Activated CD8-positive, alpha-beta memory T cell treated with anti-CD3 and anti-CD28 coated beads, Interleukin-2, amount 10 ng/mL, durations not matched to agents 7 days and 5 days (primary cell): ENCODE measurements around the gene COL11A1. TPM values are rescaled to one million over a fixed set of nuclear protein-coding genes. Genes with fewer than 3 reads are reported as not detected.
"Not testable (repeated sequence)": the region's sequence is repeated elsewhere in the genome, so short reads cannot be mapped to it uniquely, and the experiment has no call there.

Source experiments
- ATAC-seq: fragments of 150-1000 bp; cut with Tn5 transposase; one replicate; pipeline ENCODE4 v1.10.0; 2021; ENCODE audit warnings: moderate library complexity
- CTCF ChIA-PET: fragments of 350-600 bp; sonication (Branson Sonifier 250); formaldehyde crosslinking; loops from one replicate; lab custom pipeline; 2021; ENCODE audit warnings: antibody characterized with exemption; lab: Charles Lee
- DNase-seq: peaks from one replicate; pipeline ENCODE4 v3.0.0-alpha.2; 2020
- H3K27ac Mint-ChIP-seq: one replicate; pipeline ENCODE4 v1.8.0; 2021; ENCODE audit warnings: mild to moderate bottlenecking, mixed read lengths
- H3K27me3 Mint-ChIP-seq: one replicate; pipeline ENCODE4 v1.8.0; 2021; ENCODE audit warnings: mixed read lengths
- H3K36me3 Mint-ChIP-seq: one replicate; pipeline ENCODE4 v1.8.0; 2021; ENCODE audit warnings: mild to moderate bottlenecking, mixed read lengths
- H3K4me1 Mint-ChIP-seq: one replicate; pipeline ENCODE4 v1.8.0; 2021; ENCODE audit warnings: mixed read lengths
- H3K4me3 Mint-ChIP-seq: one replicate; pipeline ENCODE4 v1.8.0; 2021; ENCODE audit warnings: mild to moderate bottlenecking, moderate library complexity, mixed read lengths
- H3K9me3 Mint-ChIP-seq: one replicate; pipeline ENCODE4 v1.8.0; 2022; ENCODE audit warnings: low read depth, mixed read lengths
- total RNA-seq, 2 experiments: library from RNA; stranded (reverse); gene quantifications; one replicate each; pipeline ENCODE4 v1.2.3, GENCODE V29; 2021

Gene COL11A1
- total RNA-seq, 2 experiments from 2014 or later = not detected

DNA sequence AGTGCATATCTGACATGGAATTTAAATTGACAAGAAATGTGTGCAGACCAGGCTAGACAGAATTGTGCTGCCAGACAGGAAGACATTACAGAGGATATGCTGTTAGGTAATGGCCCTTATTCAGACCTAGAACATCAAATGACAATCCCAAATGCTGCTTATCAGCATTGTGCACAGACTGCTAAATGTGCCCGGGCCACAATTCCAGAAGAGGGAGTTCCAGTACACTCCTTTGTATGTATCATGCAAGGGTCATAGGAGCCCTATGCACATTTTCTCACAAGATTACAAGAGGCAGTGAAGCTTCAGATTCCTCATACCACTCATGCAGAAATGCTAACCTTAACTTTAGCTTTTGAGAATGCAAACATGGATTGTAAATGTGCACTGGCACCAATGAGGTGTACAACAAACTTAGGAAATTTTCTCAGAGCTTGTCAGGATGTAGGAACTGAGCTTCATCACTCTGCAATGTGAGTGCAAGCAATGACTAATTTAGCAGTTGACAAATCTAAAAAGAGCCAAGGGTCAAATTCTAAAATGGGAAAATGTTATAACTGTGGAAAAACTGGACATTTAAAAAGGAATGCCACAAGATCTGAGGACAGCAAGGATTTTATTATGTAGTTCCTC, 273.5 kb downstream of the COL11A1 start:
- Mint-ChIP-seq H3K36me3 (no peaks in the 10 kb centered on the region), H3K9me3 (no peaks in the 10 kb centered on the region), H3K27me3 (no peaks in the 10 kb centered on the region), H3K27ac (no peak overlapping the region), H3K4me3 (no peak overlapping the region), H3K4me1 (no peaks in the 10 kb centered on the region)
- CTCF ChIA-PET = no interaction called here
- no peak for DNase-seq
- ATAC-seq = no peak

DNA sequence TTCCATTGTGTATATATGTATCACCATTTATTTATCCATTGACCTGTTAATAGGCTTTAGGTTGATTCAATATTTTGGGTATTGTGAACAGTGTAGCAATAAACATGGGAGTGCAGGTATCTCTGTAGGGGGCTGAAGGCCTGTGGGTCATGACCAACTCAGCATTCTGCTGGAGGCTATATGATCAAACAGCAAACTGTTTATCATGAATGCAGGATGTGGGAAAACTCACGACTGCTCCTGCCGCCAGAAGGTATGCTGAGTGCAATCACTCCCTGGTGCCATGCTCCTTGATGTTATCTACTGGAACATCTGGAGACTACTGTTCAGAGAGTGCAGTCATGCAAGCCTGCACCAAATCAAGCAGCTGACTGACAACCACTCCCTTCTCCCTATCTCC, 275.2 kb downstream of the COL11A1 start:
- Mint-ChIP-seq H3K27me3 (no peaks in the 10 kb centered on the region), H3K9me3 (peaks cover 5% of the 10 kb centered on the region), H3K4me3 (no peak overlapping the region), H3K4me1 (no peaks in the 10 kb centered on the region), H3K36me3 (no peaks in the 10 kb centered on the region), H3K27ac (no peak overlapping the region)
- ATAC-seq (no peak), DNase-seq (no peak)
- CTCF ChIA-PET = no interaction called here

DNA sequence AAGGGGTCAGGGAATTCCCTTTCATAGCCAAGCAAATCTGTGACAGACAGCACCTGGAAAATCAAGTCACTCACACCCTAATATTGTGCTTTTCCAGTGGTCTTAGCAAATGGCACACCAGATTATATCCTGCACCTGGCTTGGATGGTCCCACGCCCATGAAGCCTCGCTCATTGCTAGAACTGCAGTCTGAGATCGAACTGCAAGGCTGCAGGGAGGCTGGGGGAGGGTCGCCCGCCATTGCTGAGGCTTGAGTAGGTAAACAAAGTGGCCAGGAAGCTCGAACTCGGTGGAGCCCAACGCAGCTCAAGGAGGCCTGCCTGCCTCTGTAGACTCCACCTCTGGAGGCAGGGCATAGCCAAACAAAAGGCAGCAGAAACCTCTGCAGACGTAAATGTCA, 281.6 kb downstream of the COL11A1 start:
- H3K27me3 Mint-ChIP-seq, CTCF ChIA-PET, H3K36me3 Mint-ChIP-seq, H3K27ac Mint-ChIP-seq, DNase-seq, H3K4me1 Mint-ChIP-seq, H3K4me3 Mint-ChIP-seq, ATAC-seq: not testable (repeated sequence)
- H3K9me3 Mint-ChIP-seq = peaks cover 12% of the 10 kb centered on the region
